AG04449 (cell line): ENCODE measurements around the gene SBF1.

ENCODE experiments used
- CTCF ChIA-PET: fragments of 350-600 bp; formaldehyde crosslinking; extraction: SDS; loops from one replicate; lab custom pipeline; 2021; ENCODE audit warnings: antibody characterized with exemption; lab: Yijun Ruan, JAX
- POLR2A ChIA-PET: fragments of 400-600, 350-600 bp; formaldehyde crosslinking; extraction: SDS; loops from one replicate; lab custom pipeline; 2020; ENCODE audit warnings: antibody characterized with exemption, inconsistent platforms; lab: Yijun Ruan, JAX
- DNase-seq: peaks from one replicate; pipeline ENCODE4 v3.0.0-alpha.2; 2010; ENCODE audit warnings: low read depth, low spot score
- H3K4me3 ChIP-seq: 2 replicates; pipeline ENCODE4 v1.5.1; 2011; ENCODE audit warnings: low read depth, mild to moderate bottlenecking, control low read depth, low read length
- CTCF ChIP-seq: IDR thresholded peaks from one replicate; pipeline ENCODE4 v1.5.1; 2011; ENCODE audit warnings: mild to moderate bottlenecking, moderate library complexity, low read length, control low read depth, inconsistent platforms; ENCODE audit not compliant: insufficient read depth; ENCODE audit errors: missing control alignments

The SBF1 gene

GRCh38 chr22:50507421-50507990, 32.7 kb upstream of the SBF1 start, which contains the start of gene LMF2:
Gene LMF2 (minus strand): TSS chr22:50507702. CDS start chr22:50507675, 27 bp downstream.
- peak within 1 kb of the TSS; percentile 96 for H3K4me3 ChIP-seq
- CTCF ChIA-PET: interaction anchor here (0.7 to 1.0 kb wide), 5 partner anchors 10 to 113 kb away, joined by 4 to 7 read pairs (median 4); partner anchors contain the start of gene SCO2
- POLR2A ChIA-PET: interaction anchor here (0.7 to 1.9 kb wide), 5 partner anchors 10 to 63 kb away, joined by 3 to 25 read pairs (median 4); partner anchors contain the start of gene SCO2
- TF ChIP-seq CTCF: no peak
- no peak for DNase-seq

- ChIA-PET POLR2A (interaction anchor here (0.7 kb wide), 1 partner anchor 10 kb away, joined by 3 read pairs; no protein-coding TSS in a partner anchor), CTCF (interaction anchor here (1.0 to 1.2 kb wide), 2 partner anchors 9 to 19 kb away, joined by 3 to 5 read pairs; partner anchors contain the start of gene SCO2)
- no peak for TF ChIP-seq CTCF
- DNase-seq: no peak
- H3K4me3 ChIP-seq: peak overlapping the region; percentile 96
Observed at GRCh38 chr22:50506611-50507420, 32.0 kb upstream of the SBF1 start.

GRCh38 chr22:50505776-50506610, 31.2 kb upstream of the SBF1 start:
- DNase-seq: no peak
- peak overlapping the region; percentile 96 for H3K4me3 ChIP-seq
- ChIA-PET CTCF (interaction anchor here (1.0 to 1.3 kb wide), 3 partner anchors 8 to 22 kb away, joined by 3 to 5 read pairs (median 3); partner anchors contain the start of gene SCO2), POLR2A (interaction anchor here (0.7 kb wide), 2 partner anchors 9 to 265 kb away, joined by 3 read pairs; no protein-coding TSS in a partner anchor)
- TF ChIP-seq CTCF: no peak

- CTCF ChIA-PET: interaction anchor here (1.3 kb wide), 1 partner anchor 22 kb away, joined by 3 read pairs; no protein-coding TSS in a partner anchor
- POLR2A ChIA-PET: interaction anchor here (0.7 kb wide), 1 partner anchor 264 kb away, joined by 3 read pairs; no protein-coding TSS in a partner anchor
- TF ChIP-seq CTCF: no peak
- no peak overlapping the region for H3K4me3 ChIP-seq
- no peak for DNase-seq
Observed at GRCh38 chr22:50505276-50505775, 30.5 kb upstream of the SBF1 start.

GRCh38 chr22:50504369-50505211, 29.8 kb upstream of the SBF1 start:
- CTCF ChIA-PET: interaction anchor here (1.3 kb wide), 1 partner anchor 21 kb away, joined by 3 read pairs; no protein-coding TSS in a partner anchor
- POLR2A ChIA-PET: no interaction called here
- DNase-seq: no peak
- H3K4me3 ChIP-seq: no peak overlapping the region
- TF ChIP-seq CTCF: no peak
